UCSD-AML1 (cell line): ENCODE measurements around the gene PCDHB8.
"Not testable (repeated sequence)": the region's sequence is repeated elsewhere in the genome, so short reads cannot be mapped to it uniquely, and the experiment has no call there.

Source experiments
- DNase-seq: peaks from one replicate; lab custom pipeline; 2025; ENCODE audit not compliant: unreplicated experiment; lab: John Stamatoyannopoulos, UW

Gene PCDHB8

GRCh38 chr5:141177577-141178191 lies at the start of gene PCDHB8:
Gene PCDHB8 (plus strand): TSS chr5:141177790. CDS start chr5:141178035, 245 bp downstream.
- DNase-seq = not testable (repeated sequence)

- DNase-seq = no peak
These were observed 42.4 kb upstream of the PCDHB8 start, which contains the start of gene PCDHB5 for GRCh38 chr5:141135030-141135717. Gene PCDHB5 (plus strand): TSS chr5:141135206. CDS start chr5:141135435, 229 bp downstream.

DNA sequence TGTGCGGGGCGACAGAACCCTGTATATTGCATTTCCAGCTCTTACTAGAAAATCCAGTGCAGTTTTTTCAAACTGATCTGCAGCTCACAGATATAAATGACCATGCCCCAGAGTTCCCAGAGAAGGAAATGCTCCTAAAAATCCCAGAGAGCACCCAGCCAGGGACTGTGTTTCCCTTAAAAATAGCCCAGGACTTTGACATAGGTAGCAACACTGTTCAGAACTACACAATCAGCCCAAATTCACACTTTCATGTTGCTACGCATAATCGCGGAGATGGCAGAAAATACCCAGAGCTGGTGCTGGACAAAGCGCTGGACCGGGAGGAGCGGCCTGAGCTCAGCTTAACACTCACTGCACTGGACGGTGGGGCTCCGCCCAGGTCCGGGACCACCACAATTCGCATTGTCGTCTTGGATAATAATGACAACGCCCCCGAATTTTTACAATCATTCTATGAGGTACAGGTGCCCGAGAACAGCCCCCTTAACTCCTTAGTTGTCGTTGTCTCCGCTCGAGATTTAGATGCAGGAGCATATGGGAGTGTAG lies 41.8 kb upstream of the PCDHB8 start:
- no peak for DNase-seq

DNA sequence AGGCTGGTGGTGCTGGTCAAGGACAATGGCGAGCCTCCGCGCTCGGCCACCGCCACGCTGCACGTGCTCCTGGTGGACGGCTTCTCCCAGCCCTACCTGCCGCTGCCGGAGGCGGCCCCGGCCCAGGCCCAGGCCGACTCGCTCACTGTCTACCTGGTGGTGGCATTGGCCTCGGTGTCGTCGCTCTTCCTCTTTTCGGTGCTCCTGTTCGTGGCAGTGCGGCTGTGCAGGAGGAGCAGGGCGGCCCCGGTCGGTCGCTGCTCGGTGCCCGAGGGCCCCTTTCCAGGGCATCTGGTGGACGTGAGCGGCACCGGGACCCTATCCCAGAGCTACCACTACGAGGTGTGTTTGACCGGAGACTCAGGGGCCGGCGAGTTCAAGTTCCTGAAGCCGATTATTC lies 40.2 kb upstream of the PCDHB8 start:
- DNase-seq = not testable (repeated sequence)

DNA sequence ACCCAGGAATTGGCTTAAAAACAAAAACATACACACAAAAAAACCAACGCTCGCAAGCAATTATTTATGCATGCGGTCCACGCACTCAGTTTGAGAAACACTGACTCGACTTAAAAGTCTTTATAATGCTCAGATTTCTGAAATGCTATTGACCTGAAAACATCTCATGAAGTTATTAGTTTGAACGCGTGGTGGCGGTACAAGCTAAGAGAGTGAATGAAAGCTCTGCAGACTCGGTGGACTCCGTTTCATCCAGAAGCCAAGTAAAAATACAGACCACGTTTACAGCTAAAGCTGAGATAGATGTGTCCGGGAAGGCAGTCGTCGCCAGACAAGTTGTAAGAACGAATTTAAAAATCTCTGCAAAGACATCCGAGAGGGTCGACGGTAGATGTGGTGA lies 27.8 kb upstream of the PCDHB8 start, which contains the start of gene PCDHB6:
Gene PCDHB6, plus strand, starts transcription at position 246 of the 400 bp plus-strand sequence. CDS start 201 bp downstream, outside the sequence.
- no peak for DNase-seq

GRCh38 chr5:141150224-141150992 lies 27.2 kb upstream of the PCDHB8 start:
- no peak for DNase-seq

GRCh38 chr5:141150993-141151325 lies 26.6 kb upstream of the PCDHB8 start:
- DNase-seq = no peak

- not testable (repeated sequence) for DNase-seq
These were observed 26.0 kb upstream of the PCDHB8 start for GRCh38 chr5:141151632-141152031.

DNA sequence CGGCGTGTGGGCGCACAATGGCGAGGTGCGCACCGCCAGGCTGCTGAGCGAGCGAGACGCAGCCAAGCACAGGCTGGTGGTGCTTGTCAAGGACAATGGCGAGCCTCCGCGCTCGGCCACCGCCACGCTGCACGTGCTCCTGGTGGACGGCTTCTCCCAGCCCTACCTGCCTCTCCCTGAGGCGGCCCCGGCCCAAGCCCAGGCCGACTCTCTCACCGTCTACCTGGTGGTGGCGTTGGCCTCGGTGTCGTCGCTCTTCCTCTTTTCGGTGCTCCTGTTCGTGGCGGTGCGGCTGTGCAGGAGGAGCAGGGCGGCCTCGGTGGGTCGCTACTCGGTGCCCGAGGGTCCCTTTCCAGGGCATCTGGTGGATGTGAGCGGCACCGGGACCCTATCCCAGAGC lies 25.5 kb upstream of the PCDHB8 start:
- not testable (repeated sequence) for DNase-seq

DNA sequence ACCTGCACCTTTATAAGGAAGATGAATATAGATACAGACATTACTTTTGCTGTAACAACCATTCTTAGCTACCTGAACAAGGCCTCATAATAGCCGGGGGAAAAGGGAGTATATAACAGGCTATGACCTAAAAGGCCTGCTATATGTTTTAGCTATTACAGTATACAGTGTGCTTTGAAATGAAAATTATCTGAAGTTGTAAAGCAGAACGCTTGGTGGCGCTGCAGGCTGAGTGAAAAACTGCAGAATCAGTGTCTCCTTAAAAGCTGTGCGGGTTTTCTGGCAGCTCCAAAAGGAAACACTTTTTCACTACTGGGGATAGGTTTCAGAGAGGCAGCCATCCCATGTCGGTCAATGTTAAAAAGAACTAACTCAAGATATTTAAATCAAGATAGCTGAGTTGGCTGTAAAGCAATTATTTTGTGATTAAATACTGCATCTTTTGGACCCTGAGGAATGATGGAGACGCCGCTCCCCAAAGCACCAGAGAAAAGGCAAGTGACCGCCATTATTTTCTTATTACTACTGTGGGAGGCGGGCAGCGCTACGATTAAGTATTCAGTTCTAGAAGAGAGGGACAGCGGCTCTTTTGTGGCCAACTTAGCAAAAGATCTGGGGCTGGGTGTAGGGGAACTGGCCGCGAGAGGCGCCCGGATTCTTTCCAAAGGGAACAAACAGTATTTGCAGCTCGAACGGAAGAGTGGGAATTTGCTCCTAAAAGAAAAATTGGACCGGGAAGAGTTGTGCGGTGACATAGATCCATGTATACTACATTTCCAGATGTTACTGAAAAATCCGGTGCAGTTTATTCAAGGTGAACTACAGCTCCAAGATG lies 21.8 kb upstream of the PCDHB8 start:
- DNase-seq = no peak

- DNase-seq = not testable (repeated sequence)
These were observed 20.2 kb upstream of the PCDHB8 start for GRCh38 chr5:141157356-141157755.

DNA sequence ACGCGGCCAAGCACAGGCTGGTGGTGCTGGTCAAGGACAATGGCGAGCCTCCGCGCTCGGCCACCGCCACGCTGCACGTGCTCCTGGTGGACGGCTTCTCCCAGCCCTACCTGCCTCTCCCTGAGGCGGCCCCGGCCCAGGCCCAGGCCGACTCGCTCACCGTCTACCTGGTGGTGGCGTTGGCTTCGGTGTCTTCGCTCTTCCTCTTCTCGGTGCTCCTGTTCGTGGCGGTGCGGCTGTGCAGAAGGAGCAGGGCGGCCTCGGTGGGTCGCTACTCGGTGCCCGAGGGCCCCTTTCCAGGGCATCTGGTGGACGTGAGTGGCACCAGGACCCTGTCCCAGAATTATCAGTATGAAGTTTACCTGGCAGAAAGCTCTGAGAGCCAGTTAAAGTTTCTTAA lies 19.7 kb upstream of the PCDHB8 start:
- not testable (repeated sequence) for DNase-seq

GRCh38 chr5:141172381-141173204 lies 5.0 kb upstream of the PCDHB8 start, which contains the start of gene PCDHB7:
Gene PCDHB7 (plus strand): TSS chr5:141172644. CDS start chr5:141172836, 192 bp downstream.
- DNase-seq = no peak

- not testable (repeated sequence) for DNase-seq
These were observed 3.1 kb upstream of the PCDHB8 start for GRCh38 chr5:141174291-141175104.

DNA sequence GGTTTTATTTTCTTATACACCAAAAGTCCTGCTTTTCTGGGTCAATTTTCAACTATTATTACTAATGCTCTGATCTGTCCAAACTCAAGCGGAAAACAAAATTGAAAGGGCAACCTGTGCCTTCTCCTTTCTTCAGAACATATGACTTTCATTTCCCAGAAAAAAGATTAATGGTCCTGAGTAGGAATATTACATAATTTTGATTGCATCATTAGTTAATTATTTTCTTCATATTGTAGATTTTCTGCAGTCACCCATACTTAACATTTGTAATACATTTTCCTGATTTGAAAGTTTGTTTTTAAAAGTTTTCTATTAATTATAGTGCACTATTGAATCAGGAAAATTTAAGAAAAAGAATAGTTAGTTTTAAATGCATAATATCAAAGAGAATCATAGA lies 1.7 kb upstream of the PCDHB8 start:
- no peak for DNase-seq

GRCh38 chr5:141179371-141179770 lies 1.8 kb downstream of the PCDHB8 start:
- not testable (repeated sequence) for DNase-seq

- not testable (repeated sequence) for DNase-seq
These were observed 2.3 kb downstream of the PCDHB8 start for GRCh38 chr5:141179876-141180275.

GRCh38 chr5:141180313-141180712 lies 2.7 kb downstream of the PCDHB8 start:
- DNase-seq = no peak

DNA sequence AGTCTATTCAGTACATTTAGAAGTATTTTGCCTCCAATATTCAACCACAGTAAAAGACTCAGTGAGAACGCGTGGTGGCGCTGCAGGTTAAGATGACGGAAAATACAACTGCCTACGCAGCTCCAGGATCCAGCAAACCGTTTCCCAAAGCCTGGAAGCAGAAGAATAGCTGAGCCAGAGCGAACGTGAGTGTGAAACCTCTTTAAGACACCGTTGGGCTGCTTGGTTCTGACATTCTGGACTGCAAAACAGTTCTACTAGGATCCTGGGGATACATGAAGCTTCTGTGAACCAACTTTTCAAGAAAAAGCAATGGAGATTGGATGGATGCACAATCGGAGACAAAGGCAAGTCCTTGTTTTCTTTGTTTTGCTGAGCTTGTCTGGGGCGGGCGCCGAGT lies 4.7 kb downstream of the PCDHB8 start, which contains the start of gene PCDHB16:
Gene PCDHB16, plus strand, starts transcription at position 140 of the 400 bp plus-strand sequence. Its CDS starts 173 bp downstream, at position 313.
- DNase-seq = no peak
